Regular cardiac myocyte (primary cell): ENCODE measurements around the gene C2orf74. TPM values are rescaled to one million over a fixed set of nuclear protein-coding genes. Genes with fewer than 3 reads are reported as not detected.

Experiments
- total RNA-seq: library from RNA; depleted of rRNA; stranded (reverse); fragments of >200 nt; gene quantifications from 2 replicates; pipeline ENCODE4 v1.2.3, GENCODE V29; 2014

The C2orf74 gene
- total RNA-seq, result 18.3 and 21.5 TPM in 2 replicates

GRCh38 chr2:61161888-61162287 lies at the start of gene C2orf74:
Gene C2orf74 (plus strand): TSS chr2:61162188. CDS start chr2:61162515, 327 bp downstream.

Other genes with a start within 250 kb of the C2orf74 start
- gene PEX13, start 144.5 kb upstream of the C2orf74 start, total RNA-seq, result 37.0 and 43.7 TPM in 2 replicates
- 5.1 and 5.4 TPM in 2 replicates for gene PUS10, start 143.9 kb upstream of the C2orf74 start, total RNA-seq
- 8.7 and 10.9 TPM in 2 replicates for gene SANBR, start 96.3 kb upstream of the C2orf74 start, total RNA-seq